Transverse colon (tissue), 3 donors: Measurements from ENCODE around the gene CCDC12.

Experiments
- EP300 ChIP-seq: sonication (generic); formaldehyde crosslinking; IDR thresholded peaks from one replicate; pipeline ENCODE4 v1.6.1; 2017; ENCODE audit warnings: antibody characterized with exemption, low read depth
- POLR2A ChIP-seq: fragments of 450-650 bp; IDR thresholded peaks from one replicate; pipeline ENCODE4 v1.6.1; 2016; ENCODE audit warnings: antibody characterized with exemption, mild to moderate bottlenecking, moderate library complexity
- TF ChIP-seq, protein P1 (sequence below), 5 experiments: fragments of 200-600 bp in 3 of 5; fragments of 450-650 bp in 2 of 5; sonication (generic) in 3 of 5; IDR thresholded peaks; 1 replicate in 2 of 5; 2 replicates in 3 of 5; pipeline ENCODE4 v1.5.1; 2016 to 2017; ENCODE audit warnings: antibody characterized with exemption in 5 of 5, inconsistent platforms in 3 of 5, mild to moderate bottlenecking in 2 of 5, moderate library complexity in 1 of 5

DNA sequence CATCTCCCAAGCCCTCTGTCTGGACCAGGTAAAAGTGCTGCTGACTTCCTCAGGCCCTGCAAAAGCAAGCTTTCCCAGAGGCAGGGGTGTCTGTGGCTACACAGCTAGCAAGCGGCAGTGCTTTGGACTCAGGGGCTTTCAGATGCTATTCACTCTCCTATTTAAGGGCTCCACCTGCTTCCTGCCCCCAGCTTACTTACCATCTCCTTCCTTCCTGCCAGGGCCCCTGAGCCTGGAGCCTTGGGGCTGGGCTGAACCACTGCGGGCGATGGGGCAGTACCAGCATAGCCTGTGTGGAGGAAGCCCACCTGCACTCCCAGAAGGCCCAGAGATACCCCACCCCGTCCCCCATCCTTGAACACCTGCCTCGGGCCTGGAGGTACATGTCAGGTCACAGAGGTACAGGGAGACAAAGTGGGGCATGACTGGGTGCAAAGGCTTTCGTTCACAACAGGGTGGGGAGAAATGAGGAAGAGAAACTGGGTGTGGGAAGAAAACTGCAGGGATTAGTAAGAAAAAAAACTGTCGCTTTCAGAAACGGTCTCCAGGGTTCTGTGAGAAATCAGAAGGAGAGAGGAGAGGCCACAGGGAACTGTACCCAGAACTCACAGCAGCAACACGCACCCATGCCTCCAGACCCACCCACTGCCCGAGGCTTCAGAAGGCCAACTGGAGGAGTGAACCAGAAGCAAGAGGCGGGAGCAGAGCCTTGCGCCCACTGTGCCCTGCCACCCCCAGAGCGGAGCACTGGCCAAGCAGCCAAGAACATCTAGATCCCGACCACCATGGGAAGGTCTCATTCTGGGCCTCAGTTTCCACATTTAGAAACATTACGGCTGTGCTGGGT is 49.5 kb downstream of the CCDC12 start:
- TF ChIP-seq, protein P1, sequence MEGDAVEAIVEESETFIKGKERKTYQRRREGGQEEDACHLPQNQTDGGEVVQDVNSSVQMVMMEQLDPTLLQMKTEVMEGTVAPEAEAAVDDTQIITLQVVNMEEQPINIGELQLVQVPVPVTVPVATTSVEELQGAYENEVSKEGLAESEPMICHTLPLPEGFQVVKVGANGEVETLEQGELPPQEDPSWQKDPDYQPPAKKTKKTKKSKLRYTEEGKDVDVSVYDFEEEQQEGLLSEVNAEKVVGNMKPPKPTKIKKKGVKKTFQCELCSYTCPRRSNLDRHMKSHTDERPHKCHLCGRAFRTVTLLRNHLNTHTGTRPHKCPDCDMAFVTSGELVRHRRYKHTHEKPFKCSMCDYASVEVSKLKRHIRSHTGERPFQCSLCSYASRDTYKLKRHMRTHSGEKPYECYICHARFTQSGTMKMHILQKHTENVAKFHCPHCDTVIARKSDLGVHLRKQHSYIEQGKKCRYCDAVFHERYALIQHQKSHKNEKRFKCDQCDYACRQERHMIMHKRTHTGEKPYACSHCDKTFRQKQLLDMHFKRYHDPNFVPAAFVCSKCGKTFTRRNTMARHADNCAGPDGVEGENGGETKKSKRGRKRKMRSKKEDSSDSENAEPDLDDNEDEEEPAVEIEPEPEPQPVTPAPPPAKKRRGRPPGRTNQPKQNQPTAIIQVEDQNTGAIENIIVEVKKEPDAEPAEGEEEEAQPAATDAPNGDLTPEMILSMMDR (IDR thresholded peaks at IDR 0.05) = no peak
- no peak for TF ChIP-seq EP300
- TF ChIP-seq POLR2A = no peak
